ENCODE data around the gene METRN. TPM values are rescaled to one million over a fixed set of nuclear protein-coding genes. Genes with fewer than 3 reads are reported as not detected.
A peak's percentile ranks its signal among the peaks of the same experiment; 100 is the strongest.

The METRN gene
- total RNA-seq, 4 donors from 2014 or later = 24.4 to 42.1 (median 33.3) TPM

DNA sequence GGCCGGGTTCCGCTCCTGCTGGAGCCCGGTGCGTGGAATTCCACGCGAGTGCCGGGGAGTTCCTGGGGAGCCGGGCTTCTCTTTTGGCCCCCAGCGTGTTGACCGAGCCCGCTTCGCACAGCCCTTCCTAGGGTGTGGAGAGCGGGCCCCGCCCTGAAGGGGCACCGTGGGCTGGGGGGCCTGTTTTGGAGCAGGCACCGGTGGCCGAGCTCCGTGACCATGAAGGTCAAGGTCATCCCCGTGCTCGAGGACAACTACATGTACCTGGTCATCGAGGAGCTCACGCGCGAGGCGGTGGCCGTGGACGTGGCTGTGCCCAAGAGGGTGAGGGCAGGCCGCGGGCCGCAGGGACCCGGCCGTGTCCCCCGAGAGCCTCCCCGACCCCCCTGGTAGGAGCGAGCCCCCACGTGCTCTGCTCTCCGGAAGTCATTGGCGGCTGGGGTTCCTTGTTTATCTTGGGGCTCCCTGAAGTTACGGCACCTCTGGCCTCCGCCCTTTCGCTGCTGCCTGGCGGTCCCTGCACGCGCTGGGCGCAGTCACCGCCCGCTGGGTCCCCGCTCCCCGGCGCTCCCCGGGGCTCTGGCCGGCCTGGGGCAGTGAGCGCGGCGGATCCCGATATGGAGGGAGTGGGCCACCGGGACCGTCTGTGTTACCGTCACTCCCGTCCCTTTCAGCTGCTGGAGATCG is 12.5 kb downstream of the METRN start:
- Histone ChIP-seq H3K27ac (no peak overlapping the region), H3K4me3 (peak overlapping the region; percentile 32 to 55 (median 51)), H3K27me3 (peaks cover 22 to 38% (median 34%) of the 10 kb centered on the region in 3 donors), H3K9me3 (no peaks in the 10 kb centered on the region), H3K36me3 (peaks cover 0 to 12% of the 10 kb centered on the region in 2 donors), H3K4me1 (peaks cover 6 to 11% of the 10 kb centered on the region in 2 donors)
- in situ Hi-C loops (cut with MboI; ENCODE audit: low sequenced_read_pairs in 4 of 4) = no loop called here
- intact Hi-C loops (cut with DNase I; ENCODE audit: low total_unique reads) = no loop called here
- TF ChIP-seq POLR2A (IDR thresholded peaks at IDR 0.05) = peak in 1 of 2 donors; percentile 11
- TF ChIP-seq, protein P1, sequence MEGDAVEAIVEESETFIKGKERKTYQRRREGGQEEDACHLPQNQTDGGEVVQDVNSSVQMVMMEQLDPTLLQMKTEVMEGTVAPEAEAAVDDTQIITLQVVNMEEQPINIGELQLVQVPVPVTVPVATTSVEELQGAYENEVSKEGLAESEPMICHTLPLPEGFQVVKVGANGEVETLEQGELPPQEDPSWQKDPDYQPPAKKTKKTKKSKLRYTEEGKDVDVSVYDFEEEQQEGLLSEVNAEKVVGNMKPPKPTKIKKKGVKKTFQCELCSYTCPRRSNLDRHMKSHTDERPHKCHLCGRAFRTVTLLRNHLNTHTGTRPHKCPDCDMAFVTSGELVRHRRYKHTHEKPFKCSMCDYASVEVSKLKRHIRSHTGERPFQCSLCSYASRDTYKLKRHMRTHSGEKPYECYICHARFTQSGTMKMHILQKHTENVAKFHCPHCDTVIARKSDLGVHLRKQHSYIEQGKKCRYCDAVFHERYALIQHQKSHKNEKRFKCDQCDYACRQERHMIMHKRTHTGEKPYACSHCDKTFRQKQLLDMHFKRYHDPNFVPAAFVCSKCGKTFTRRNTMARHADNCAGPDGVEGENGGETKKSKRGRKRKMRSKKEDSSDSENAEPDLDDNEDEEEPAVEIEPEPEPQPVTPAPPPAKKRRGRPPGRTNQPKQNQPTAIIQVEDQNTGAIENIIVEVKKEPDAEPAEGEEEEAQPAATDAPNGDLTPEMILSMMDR (IDR thresholded peaks at IDR 0.05 in 4 of 5, conservative IDR thresholded peaks at IDR 0.05 in 1 of 5) = no peak
- ATAC-seq (peak in 1 of 2 donors; percentile 17), DNase-seq (no peak)

DNA sequence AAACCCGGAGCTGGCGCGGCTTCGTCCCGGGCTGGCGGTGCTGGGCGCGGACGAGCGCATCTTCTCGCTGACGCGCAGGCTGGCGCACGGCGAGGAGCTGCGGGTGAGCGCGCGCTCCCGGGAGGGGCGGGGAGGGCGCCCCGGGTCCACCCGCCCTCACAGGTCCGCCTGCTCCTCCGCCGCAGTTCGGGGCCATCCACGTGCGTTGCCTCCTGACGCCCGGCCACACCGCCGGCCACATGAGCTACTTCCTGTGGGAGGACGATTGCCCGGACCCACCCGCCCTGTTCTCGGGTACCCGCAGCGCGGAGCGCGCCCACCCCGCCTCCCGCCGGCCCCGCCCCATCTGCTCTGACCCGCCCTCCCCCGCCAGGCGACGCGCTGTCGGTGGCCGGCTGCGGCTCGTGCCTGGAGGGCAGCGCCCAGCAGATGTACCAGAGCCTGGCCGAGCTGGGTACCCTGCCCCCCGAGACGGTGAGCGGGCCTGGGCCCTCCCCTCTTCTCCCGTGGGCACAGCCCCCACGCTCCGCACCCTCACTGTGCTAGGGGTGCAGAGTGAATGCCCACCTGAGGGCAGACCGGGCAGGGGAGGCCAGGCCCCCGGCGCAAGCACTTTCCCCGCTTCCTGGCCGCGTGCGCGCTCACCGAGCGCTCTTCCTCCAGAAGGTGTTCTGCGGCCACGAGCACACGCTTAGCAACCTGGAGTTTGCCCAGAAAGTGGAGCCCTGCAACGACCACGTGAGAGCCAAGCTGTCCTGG is 13.4 kb downstream of the METRN start:
- H3K4me3 ChIP-seq = peak overlapping the region; percentile 32 to 55 (median 51)

DNA sequence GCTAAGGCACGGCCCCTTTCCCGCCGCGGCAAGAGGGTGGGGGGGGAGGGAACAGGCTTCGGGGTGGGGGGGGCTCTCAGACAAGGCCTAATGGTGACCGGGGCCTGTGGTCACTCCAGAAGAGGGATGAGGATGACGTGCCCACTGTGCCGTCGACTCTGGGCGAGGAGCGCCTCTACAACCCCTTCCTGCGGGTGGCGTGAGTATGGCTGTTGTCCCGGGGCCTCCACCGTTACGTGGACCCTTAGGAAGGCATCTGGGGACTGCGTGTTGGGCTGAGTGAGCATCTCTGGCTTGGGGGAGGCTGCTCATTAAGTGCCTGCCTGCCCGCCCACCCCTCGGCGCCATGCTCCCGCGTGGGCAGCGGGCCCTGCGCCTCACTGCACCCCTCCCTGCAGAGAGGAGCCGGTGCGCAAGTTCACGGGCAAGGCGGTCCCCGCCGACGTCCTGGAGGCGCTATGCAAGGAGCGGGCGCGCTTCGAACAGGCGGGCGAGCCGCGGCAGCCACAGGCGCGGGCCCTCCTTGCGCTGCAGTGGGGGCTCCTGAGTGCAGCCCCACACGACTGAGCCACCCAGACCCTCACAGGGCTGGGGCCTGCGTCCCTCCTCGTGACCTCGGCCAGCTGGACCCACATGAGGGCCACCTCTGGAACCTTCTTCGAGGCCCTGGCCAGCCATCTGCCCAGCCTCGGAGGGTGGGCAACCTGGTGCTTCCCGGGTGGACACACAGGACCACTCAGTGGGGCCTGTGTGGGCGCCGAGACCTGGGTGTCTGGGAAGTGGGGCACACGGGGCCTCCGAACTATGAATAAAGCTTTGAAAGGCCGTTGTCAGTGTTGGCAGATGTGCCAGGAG is 14.2 kb downstream of the METRN start:
- no peak for DNase-seq
- no peak for ATAC-seq
- in situ Hi-C loops (cut with MboI; ENCODE audit: low sequenced_read_pairs in 4 of 4) (no loop called here), intact Hi-C loops (cut with DNase I; ENCODE audit: low total_unique reads) (no loop called here)
- no peak for TF ChIP-seq POLR2A (IDR thresholded peaks at IDR 0.05)
- TF ChIP-seq, protein P1 (IDR thresholded peaks at IDR 0.05 in 4 of 5, conservative IDR thresholded peaks at IDR 0.05 in 1 of 5) = no peak
- peaks cover 6 to 11% of the 10 kb centered on the region in 2 donors for H3K4me1 ChIP-seq
- no peak overlapping the region for H3K27ac ChIP-seq
- peaks cover 22 to 38% (median 34%) of the 10 kb centered on the region in 3 donors for H3K27me3 ChIP-seq
- H3K4me3 ChIP-seq = no peak overlapping the region
- no peaks in the 10 kb centered on the region for H3K9me3 ChIP-seq
- H3K36me3 ChIP-seq = peaks cover 0 to 28% of the 10 kb centered on the region in 2 donors

More for the DNA sequence above, 13.4 kb downstream of the METRN start:
- peak in 1 of 2 donors; percentile 7 for ATAC-seq
- Histone ChIP-seq H3K9me3 (no peaks in the 10 kb centered on the region), H3K4me1 (peaks cover 6 to 11% of the 10 kb centered on the region in 2 donors), H3K36me3 (peaks cover 0 to 20% of the 10 kb centered on the region in 2 donors), H3K27me3 (peaks cover 22 to 38% (median 34%) of the 10 kb centered on the region in 3 donors), H3K27ac (no peak overlapping the region)
- no peak for DNase-seq
- no peak for TF ChIP-seq POLR2A (IDR thresholded peaks at IDR 0.05)
- TF ChIP-seq, protein P1 (IDR thresholded peaks at IDR 0.05 in 4 of 5, conservative IDR thresholded peaks at IDR 0.05 in 1 of 5) = no peak
- in situ Hi-C loops (cut with MboI; ENCODE audit: low sequenced_read_pairs in 4 of 4) = no loop called here
- intact Hi-C loops (cut with DNase I; ENCODE audit: low total_unique reads) = no loop called here

DNA sequence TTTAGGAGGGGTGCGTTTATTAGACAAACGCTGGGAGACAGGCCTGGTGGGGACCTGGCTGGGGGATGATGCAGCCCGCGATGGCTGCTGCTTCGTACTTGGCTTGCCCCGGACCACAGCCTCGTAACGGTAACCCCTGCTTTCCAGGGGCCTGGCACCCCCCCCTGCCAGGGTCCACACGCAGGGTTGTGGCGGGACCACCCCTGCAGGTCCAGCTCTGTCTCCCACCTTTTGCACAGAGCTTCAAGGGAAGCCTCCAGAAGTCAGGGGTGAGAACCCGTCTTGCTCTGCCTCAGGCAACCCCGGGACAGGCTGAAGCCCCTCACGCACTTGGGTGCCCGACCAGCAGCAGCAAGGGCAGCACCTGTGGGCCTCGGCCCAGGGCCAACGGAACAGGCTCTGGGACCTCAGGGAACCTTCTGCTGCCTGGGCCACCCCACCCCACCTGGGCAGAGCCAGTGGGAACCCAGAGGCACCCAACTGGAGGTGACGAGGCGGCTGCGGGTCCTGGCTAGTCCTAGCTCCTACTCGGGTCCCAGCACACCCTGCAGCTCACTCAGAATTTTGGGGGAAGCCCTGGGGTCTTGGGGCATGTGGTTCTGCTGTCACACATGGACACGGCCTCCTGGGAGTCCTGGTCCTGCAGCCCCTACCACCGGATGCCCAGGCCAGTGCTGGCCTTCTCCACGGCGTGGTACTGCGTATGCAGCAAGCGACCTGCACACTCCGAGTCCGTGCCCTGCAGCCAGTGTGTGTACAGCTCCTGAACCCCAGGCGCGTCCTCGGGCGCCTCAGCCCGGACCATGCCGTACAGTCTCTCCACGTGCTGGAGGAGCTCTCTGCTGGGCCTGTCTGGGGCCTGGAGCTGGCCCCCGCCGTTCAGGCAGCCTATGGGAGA is 15.1 kb downstream of the METRN start:
- intact Hi-C loops (cut with DNase I; ENCODE audit: low total_unique reads) = no loop called here
- Histone ChIP-seq H3K36me3 (peaks cover 0 to 37% of the 10 kb centered on the region in 2 donors), H3K4me1 (peaks cover 6 to 11% of the 10 kb centered on the region in 2 donors), H3K27me3 (peaks cover 22 to 36% (median 34%) of the 10 kb centered on the region in 3 donors), H3K4me3 (no peak overlapping the region), H3K9me3 (no peaks in the 10 kb centered on the region), H3K27ac (no peak overlapping the region)
- DNase-seq (no peak), ATAC-seq (no peak)
- TF ChIP-seq POLR2A (IDR thresholded peaks at IDR 0.05) = no peak
- in situ Hi-C loops (cut with MboI; ENCODE audit: low sequenced_read_pairs in 4 of 4) = no loop called here
